Endothelial cell of umbilical vein (primary cell): Measurements from ENCODE around the gene MINAR1. TPM values are rescaled to one million over a fixed set of nuclear protein-coding genes. Genes with fewer than 3 reads are reported as not detected.

Source experiments
- BruUV-seq: library from RNA; stranded (reverse); fragments of 400-500 nt; replicated peaks from 2 replicates; lab custom pipeline; 2021; lab: Mats Ljungman, UMichigan
- CTCF ChIA-PET: fragments of 300-600, 350-600 bp; sonication (Branson Sonifier 250); formaldehyde crosslinking; loops from one replicate; lab custom pipeline; 2021; ENCODE audit warnings: antibody characterized with exemption, inconsistent platforms; lab: Charles Lee
- POLR2A ChIA-PET: fragments of 300-600, 350-600 bp; sonication (Branson Sonifier 250); formaldehyde crosslinking; loops from one replicate; lab custom pipeline; 2021; ENCODE audit warnings: antibody characterized with exemption, inconsistent platforms; lab: Charles Lee
- DNase-seq: peaks from one replicate; pipeline ENCODE4 v3.0.0-alpha.2; 2011; ENCODE audit warnings: low read depth, low spot score
- FAIRE-seq: peaks from 2 replicates; lab custom pipeline; 2011; peaks lifted over from hg19 to GRCh38; lab: Jason Lieb, UNC
- H2AFZ ChIP-seq: 2 replicates; pipeline ENCODE4 v1.6.0; 2012; ENCODE audit warnings: low read depth, low read length, control low read depth, inconsistent platforms
- H3K27ac ChIP-seq: 2 replicates; pipeline ENCODE4 v1.5.1; 2011; ENCODE audit warnings: low read depth, mild to moderate bottlenecking, control low read depth, low read length, moderate library complexity; ENCODE audit not compliant: insufficient read depth
- H3K27me3 ChIP-seq, 2 experiments: 2 replicates each; pipeline versions ENCODE4 v1.6.0 to v1.6.1; 2011; ENCODE audit warnings: low read length in 2 of 2, mixed read lengths in 1 of 2; ENCODE audit not compliant: control insufficient read depth in 2 of 2, insufficient read depth in 2 of 2
- H3K36me3 ChIP-seq, 2 experiments: 2 replicates in 1 of 2; 3 replicates in 1 of 2; pipeline ENCODE4 v1.5.1; 2011; ENCODE audit warnings: low read length in 2 of 2, mild to moderate bottlenecking in 1 of 2, moderate library complexity in 1 of 2; ENCODE audit not compliant: control insufficient read depth in 2 of 2, insufficient read depth in 2 of 2; ENCODE audit errors: extremely low read depth in 1 of 2
- H3K4me1 ChIP-seq: 3 replicates; pipeline ENCODE4 v1.5.1; 2011; ENCODE audit warnings: mild to moderate bottlenecking, low read length; ENCODE audit not compliant: control insufficient read depth, insufficient read depth; ENCODE audit errors: extremely low read depth
- H3K4me2 ChIP-seq: 2 replicates; pipeline ENCODE4 v1.6.1; 2011; ENCODE audit warnings: low read length, control low read depth, mixed read lengths; ENCODE audit not compliant: insufficient read depth
- H3K4me3 ChIP-seq, 3 experiments: fragments of 200-600 bp in 1 of 3; sonication (generic), shearing (Covaris generic) in 1 of 3; replicated peaks in 1 of 3; 2 replicates each; pipeline ENCODE4 v1.5.1; 2011 to 2016; ENCODE audit warnings: control low read depth in 3 of 3, low read length in 3 of 3, mild to moderate bottlenecking in 2 of 3, inconsistent platforms in 1 of 3, low read depth in 1 of 3, moderate library complexity in 1 of 3; ENCODE audit not compliant: insufficient read depth in 1 of 3
- H3K79me2 ChIP-seq: 2 replicates; pipeline ENCODE4 v1.6.0; 2012; ENCODE audit warnings: low read length, inconsistent platforms; ENCODE audit not compliant: control insufficient read depth, insufficient read depth
- H3K9ac ChIP-seq: replicated peaks from 2 replicates; pipeline ENCODE3; 2011; ENCODE audit warnings: low read length, control low read depth; ENCODE audit not compliant: insufficient read depth; ENCODE audit errors: extremely low read depth
- H3K9me1 ChIP-seq: replicated peaks from 3 replicates; pipeline ENCODE4 v1.6.0; 2011; ENCODE audit warnings: mild to moderate bottlenecking, low read length; ENCODE audit not compliant: control insufficient read depth, insufficient read depth; ENCODE audit errors: extremely low read depth
- H3K9me3 ChIP-seq: replicated peaks from 2 replicates; pipeline ENCODE4 v1.5.1; 2012; ENCODE audit warnings: low read length, inconsistent platforms; ENCODE audit not compliant: control insufficient read depth, insufficient read depth
- H4K20me1 ChIP-seq: replicated peaks from 2 replicates; pipeline ENCODE3; 2011; ENCODE audit warnings: mild to moderate bottlenecking, low read length; ENCODE audit not compliant: control insufficient read depth, insufficient read depth; ENCODE audit errors: extremely low read depth
- CTCF ChIP-seq, 2 donors: IDR thresholded peaks; 1 replicate in 1 of 2; 2 replicates in 1 of 2; pipeline ENCODE4 v1.5.1; 2011; ENCODE audit warnings: low read length in 2 of 2, mild to moderate bottlenecking in 2 of 2, moderate library complexity in 2 of 2, control low read depth in 1 of 2, inconsistent platforms in 1 of 2, low read depth in 1 of 2; ENCODE audit not compliant: insufficient read depth in 1 of 2; ENCODE audit errors: extremely low read depth in 1 of 2
- EZH2 ChIP-seq: IDR thresholded peaks from 2 replicates; pipeline ENCODE4 v1.6.1; 2012; ENCODE audit warnings: borderline replicate concordance, low read depth, mild to moderate bottlenecking, moderate library complexity, low read length, inconsistent platforms; ENCODE audit not compliant: severe bottlenecking
- GATA2 ChIP-seq: IDR thresholded peaks from 2 replicates; pipeline ENCODE4 v1.7.0; 2011; ENCODE audit warnings: low read depth, mild to moderate bottlenecking, moderate library complexity, mixed read lengths, low read length; ENCODE audit not compliant: insufficient read length, insufficient read depth
- MAX ChIP-seq: IDR thresholded peaks from 2 replicates; pipeline ENCODE4 v1.6.1; 2011; ENCODE audit not compliant: insufficient read depth, insufficient read length
- MYC ChIP-seq: IDR thresholded peaks from one replicate; pipeline ENCODE4 v1.6.1; 2011; ENCODE audit warnings: mild to moderate bottlenecking, low read depth, low read length
- POLR2AphosphoS5 ChIP-seq: IDR thresholded peaks from 2 replicates; pipeline ENCODE4 v1.6.1; 2012; ENCODE audit warnings: low read depth, mild to moderate bottlenecking, control low read depth, low read length, moderate library complexity; ENCODE audit not compliant: insufficient read depth
- dilution Hi-C: fragments of 300-500 bp; cut with MboI; formaldehyde crosslinking; loops from one replicate; pipeline ENCODE4 v1.15.0; 2019; ENCODE audit warnings: low sequenced_read_pairs; ENCODE audit not compliant: extremely low pct_ligation_motif_present
- intact Hi-C: fragments of 100-400 bp; cut with micrococcal nuclease; formaldehyde crosslinking; loops from one replicate; pipeline ENCODE4 v1.10.0; 2022
- polyA plus RNA-seq, 4 experiments: library from polyadenylated mRNA; depleted of rRNA in 3 of 4; stranded (reverse) in 3 of 4; unstranded in 1 of 4; fragments of >200 nt; gene quantifications; 2 replicates each; pipeline versions ENCODE4 v1.2.1 to v1.2.3, GENCODE V29; 2011 to 2012; ENCODE audit warnings: missing spikeins in 1 of 4
- total RNA-seq: library from RNA; stranded (reverse); gene quantifications from 2 replicates; pipeline ENCODE4 v1.2.3, GENCODE V29; 2021

MINAR1 gene
- total and polyA plus RNA-seq, 2 donors (not counting 3 experiments of a cell fraction or from before 2014, with no cell fraction given) = 0.33 to 0.93 TPM

GRCh38 chr15:79397269-79397910, 34.7 kb upstream of the MINAR1 start:
- POLR2A ChIA-PET = no interaction called here
- H4K20me1 ChIP-seq = no peaks in the 10 kb centered on the region

GRCh38 chr15:79399606-79400005, 32.5 kb upstream of the MINAR1 start:
- no peak overlapping the region for H3K27ac ChIP-seq
- H3K9ac ChIP-seq = no peak overlapping the region
- H3K79me2 ChIP-seq = no peaks in the 10 kb centered on the region
- H4K20me1 ChIP-seq = no peaks in the 10 kb centered on the region
- no peaks in the 10 kb centered on the region for H3K27me3 ChIP-seq
- no peaks in the 10 kb centered on the region for H3K9me3 ChIP-seq
- intact Hi-C loops = no loop called here
- no peaks in the 10 kb centered on the region for H3K9me1 ChIP-seq
- BruUV-seq = no TSS peak
- H3K4me2 ChIP-seq = no peak overlapping the region
- H2AFZ ChIP-seq = no peak overlapping the region
- CTCF ChIA-PET = interaction anchor here (1.2 to 1.4 kb wide), 3 partner anchors 19 to 454 kb away, joined by 3 to 5 read pairs (median 3); no protein-coding TSS in a partner anchor
- dilution Hi-C loops = no loop called here
- FAIRE-seq (no peak), DNase-seq (no peak)
- H3K36me3 ChIP-seq = no peaks in the 10 kb centered on the region
- POLR2A ChIA-PET = no interaction called here
- no peak overlapping the region for H3K4me3 ChIP-seq
- H3K4me1 ChIP-seq = no peaks in the 10 kb centered on the region
- TF ChIP-seq GATA2 = no peak
- no peak for TF ChIP-seq POLR2AphosphoS5
- TF ChIP-seq CTCF (IDR thresholded peaks at IDR 0.05; ENCODE audit: extremely low read depth in 1 of 2, insufficient read depth in 1 of 2, low read depth in 1 of 2, low read length in 2 of 2) = no peak
- no peak for TF ChIP-seq MYC
- no peak for TF ChIP-seq EZH2

More at GRCh38 chr15:79397269-79397910, 34.7 kb upstream of the MINAR1 start:
- no peaks in the 10 kb centered on the region for H3K9me1 ChIP-seq
- H3K9ac ChIP-seq = no peak overlapping the region
- H3K4me2 ChIP-seq = no peak overlapping the region
- no peak for TF ChIP-seq EZH2
- TF ChIP-seq MAX = no peak
- no peak for TF ChIP-seq MYC
- TF ChIP-seq GATA2 = no peak
- no peaks in the 10 kb centered on the region for H3K4me1 ChIP-seq
- H3K9me3 ChIP-seq = no peaks in the 10 kb centered on the region
- no peaks in the 10 kb centered on the region for H3K27me3 ChIP-seq
- no peak overlapping the region for H3K27ac ChIP-seq
- no TSS peak for BruUV-seq
- no peak overlapping the region for H3K4me3 ChIP-seq
- FAIRE-seq (no peak), DNase-seq (no peak)
- no peaks in the 10 kb centered on the region for H3K79me2 ChIP-seq
- dilution Hi-C loops = no loop called here
- intact Hi-C loops = no loop called here
- CTCF ChIA-PET = no interaction called here
- H3K36me3 ChIP-seq = no peaks in the 10 kb centered on the region
- H2AFZ ChIP-seq = no peak overlapping the region
